ENCODE data around the gene RFX1. TPM values are rescaled to one million over a fixed set of nuclear protein-coding genes. Genes with fewer than 3 reads are reported as not detected.

Gene RFX1
- total RNA-seq, 2 experiments from 2014 or later = 14.6 to 16.3 TPM

- ATAC-seq (ENCODE audit: poor library complexity) (no peak), DNase-seq (no peak)
- Histone ChIP-seq H3K36me3 (ENCODE audit: insufficient read depth, low read length) (peaks cover 3% of the 10 kb centered on the region), H3K4me3 (ENCODE audit: low read length) (no peak overlapping the region), H3K27ac (ENCODE audit: low read depth in 1 of 2, low read length in 2 of 2) (no peak overlapping the region), H3K9me3 (ENCODE audit: control insufficient read depth in 1 of 2, insufficient read depth in 1 of 2, low read length in 2 of 2) (no peaks in the 10 kb centered on the region), H3K27me3 (ENCODE audit: control insufficient read depth in 1 of 2, insufficient read depth in 2 of 2, low read length in 2 of 2) (peaks cover 7 to 9% of the 10 kb centered on the region in 2 experiments), H3K4me1 (ENCODE audit: insufficient read depth, low read length) (peaks cover 5% of the 10 kb centered on the region)
- intact Hi-C loops (cut with DNase I, micrococcal nuclease) = no loop called here
- H3K36me3 Mint-ChIP-seq (ENCODE audit: low read depth) = no peaks in the 10 kb centered on the region
- TF ChIP-seq CTCF (IDR thresholded peaks at IDR 0.05) = no peak
- CTCF ChIA-PET = no interaction called here
- H3K27ac Mint-ChIP-seq = no peak overlapping the region
- POLR2A ChIA-PET = no interaction called here
- no peaks in the 10 kb centered on the region for H3K9me3 Mint-ChIP-seq
- H3K4me3 Mint-ChIP-seq = no peak overlapping the region
- H3K27me3 Mint-ChIP-seq = peaks cover 11% of the 10 kb centered on the region
- H3K4me1 Mint-ChIP-seq (ENCODE audit: low read depth) = no peaks in the 10 kb centered on the region
These were observed 70.2 kb downstream of the RFX1 start for GRCh38 chr19:13935765-13936510.

DNA sequence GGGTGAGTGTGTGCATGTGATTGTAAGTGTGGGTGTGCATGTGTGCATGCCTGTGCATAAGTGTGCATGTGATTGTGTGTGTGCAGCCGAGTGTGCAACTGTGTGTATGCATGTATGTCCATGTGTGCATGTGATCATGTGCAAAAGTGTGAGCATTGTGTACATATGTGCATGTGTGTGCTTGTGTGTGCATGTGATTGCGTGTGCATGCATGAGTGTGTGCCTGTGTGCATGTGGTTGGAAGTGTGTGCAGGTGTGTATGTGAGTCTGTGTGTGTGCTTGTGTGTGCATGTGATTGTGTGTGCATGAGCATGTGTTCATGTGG lies 71.4 kb downstream of the RFX1 start:
- H3K4me3 Mint-ChIP-seq = no peak overlapping the region
- POLR2A ChIA-PET = no interaction called here
- no peak for ATAC-seq (ENCODE audit: poor library complexity)
- no peaks in the 10 kb centered on the region for H3K9me3 ChIP-seq (ENCODE audit: control insufficient read depth in 1 of 2, insufficient read depth in 1 of 2, low read length in 2 of 2)
- H3K4me3 ChIP-seq (ENCODE audit: low read length) = no peak overlapping the region
- no peak overlapping the region for H3K27ac Mint-ChIP-seq
- no peak for TF ChIP-seq CTCF (IDR thresholded peaks at IDR 0.05)
- no peak overlapping the region for H3K27ac ChIP-seq (ENCODE audit: low read depth in 1 of 2, low read length in 2 of 2)
- no peaks in the 10 kb centered on the region for H3K4me1 Mint-ChIP-seq (ENCODE audit: low read depth)
- no peaks in the 10 kb centered on the region for H3K36me3 Mint-ChIP-seq (ENCODE audit: low read depth)
- H3K36me3 ChIP-seq (ENCODE audit: insufficient read depth, low read length) = peaks cover 6% of the 10 kb centered on the region
- no peaks in the 10 kb centered on the region for H3K9me3 Mint-ChIP-seq
- no peak for DNase-seq
- CTCF ChIA-PET = no interaction called here
- H3K4me1 ChIP-seq (ENCODE audit: insufficient read depth, low read length) = peaks cover 5% of the 10 kb centered on the region
- intact Hi-C loops (cut with DNase I, micrococcal nuclease) = loop anchor here in 1 of 2 experiments (5.0 kb wide), 1 partner anchor 47 kb away; no protein-coding TSS in a partner anchor
- H3K27me3 Mint-ChIP-seq = peaks cover 11% of the 10 kb centered on the region
- peaks cover 7 to 9% of the 10 kb centered on the region in 2 experiments for H3K27me3 ChIP-seq (ENCODE audit: control insufficient read depth in 1 of 2, insufficient read depth in 2 of 2, low read length in 2 of 2)

GRCh38 chr19:13932911-13933393 lies 73.2 kb downstream of the RFX1 start:
- Histone ChIP-seq H3K4me1 (ENCODE audit: insufficient read depth, low read length) (peaks cover 5% of the 10 kb centered on the region), H3K4me3 (ENCODE audit: low read length) (no peak overlapping the region), H3K27ac (ENCODE audit: low read depth in 1 of 2, low read length in 2 of 2) (no peak overlapping the region), H3K27me3 (ENCODE audit: control insufficient read depth in 1 of 2, insufficient read depth in 2 of 2, low read length in 2 of 2) (peaks cover 4 to 7% of the 10 kb centered on the region in 2 experiments), H3K36me3 (ENCODE audit: insufficient read depth, low read length) (peaks cover 8% of the 10 kb centered on the region), H3K9me3 (ENCODE audit: control insufficient read depth in 1 of 2, insufficient read depth in 1 of 2, low read length in 2 of 2) (no peaks in the 10 kb centered on the region)
- ChIA-PET POLR2A (no interaction called here), CTCF (no interaction called here)
- no peak for TF ChIP-seq CTCF (IDR thresholded peaks at IDR 0.05)
- ATAC-seq (ENCODE audit: poor library complexity) = no peak
- H3K4me3 Mint-ChIP-seq = no peak overlapping the region
- no peak overlapping the region for H3K27ac Mint-ChIP-seq
- peaks cover 11% of the 10 kb centered on the region for H3K27me3 Mint-ChIP-seq
- no peak for DNase-seq
- peaks cover 4% of the 10 kb centered on the region for H3K36me3 Mint-ChIP-seq (ENCODE audit: low read depth)
- no peaks in the 10 kb centered on the region for H3K9me3 Mint-ChIP-seq
- intact Hi-C loops (cut with DNase I, micrococcal nuclease) = loop anchor here in 1 of 2 experiments (5.0 kb wide), 1 partner anchor 46 kb away; no protein-coding TSS in a partner anchor
- no peaks in the 10 kb centered on the region for H3K4me1 Mint-ChIP-seq (ENCODE audit: low read depth)

Data from CD4-positive, alpha-beta T cell (primary cell).